HG02642 (cell line): Measurements from ENCODE around the gene DNAAF5.
"Not testable (repeated sequence)": the region's sequence is repeated elsewhere in the genome, so short reads cannot be mapped to it uniquely, and the experiment has no call there.

Experiments
- ATAC-seq: cut with Tn5 transposase; IDR thresholded peaks from one replicate; pipeline ENCODE4 v1.9.1; 2021; ENCODE audit warnings: mild to moderate bottlenecking; ENCODE audit not compliant: unreplicated experiment, poor library complexity

The DNAAF5 gene

DNA sequence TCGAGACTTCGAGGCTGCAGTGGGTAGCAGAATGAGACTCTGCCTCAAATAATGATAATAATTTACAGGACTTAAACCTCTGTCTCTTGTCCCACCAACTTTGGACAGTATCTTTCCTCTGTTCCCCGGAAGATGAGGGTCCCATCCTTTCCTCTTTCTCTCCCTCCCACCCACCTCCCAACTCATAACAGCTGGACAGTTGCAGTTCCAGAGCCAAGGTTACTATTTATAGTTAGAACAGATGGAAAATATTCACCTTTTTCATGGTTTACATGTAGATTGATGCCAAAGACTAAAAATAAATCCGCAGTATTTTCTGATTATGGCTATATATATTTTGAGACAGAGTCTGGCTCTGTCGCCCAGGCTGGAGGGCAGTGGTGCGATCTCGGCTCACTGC, 74.2 kb downstream of the DNAAF5 start:
- no peak for ATAC-seq

DNA sequence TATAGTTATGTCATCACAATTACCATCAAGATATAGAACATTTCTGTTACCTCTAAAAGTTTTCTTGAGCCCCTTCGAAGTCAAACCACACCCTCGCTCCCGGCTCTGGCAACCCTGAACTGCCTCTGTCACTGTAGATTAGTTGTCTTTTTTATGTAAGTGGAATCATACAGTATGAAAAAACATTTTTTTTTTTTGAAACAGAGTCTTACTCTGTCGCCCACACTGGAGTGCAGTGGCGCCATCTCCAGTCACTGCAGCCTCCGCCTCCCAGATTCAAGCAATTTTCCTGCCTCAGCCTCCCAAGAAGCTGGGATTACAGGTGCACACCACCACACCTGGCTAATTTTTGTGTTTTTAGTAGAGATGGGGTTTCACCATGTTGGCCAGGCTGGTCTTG, 74.9 kb downstream of the DNAAF5 start:
- not testable (repeated sequence) for ATAC-seq

GRCh38 chr7:801940-802381, 75.5 kb downstream of the DNAAF5 start:
- ATAC-seq = no peak

DNA sequence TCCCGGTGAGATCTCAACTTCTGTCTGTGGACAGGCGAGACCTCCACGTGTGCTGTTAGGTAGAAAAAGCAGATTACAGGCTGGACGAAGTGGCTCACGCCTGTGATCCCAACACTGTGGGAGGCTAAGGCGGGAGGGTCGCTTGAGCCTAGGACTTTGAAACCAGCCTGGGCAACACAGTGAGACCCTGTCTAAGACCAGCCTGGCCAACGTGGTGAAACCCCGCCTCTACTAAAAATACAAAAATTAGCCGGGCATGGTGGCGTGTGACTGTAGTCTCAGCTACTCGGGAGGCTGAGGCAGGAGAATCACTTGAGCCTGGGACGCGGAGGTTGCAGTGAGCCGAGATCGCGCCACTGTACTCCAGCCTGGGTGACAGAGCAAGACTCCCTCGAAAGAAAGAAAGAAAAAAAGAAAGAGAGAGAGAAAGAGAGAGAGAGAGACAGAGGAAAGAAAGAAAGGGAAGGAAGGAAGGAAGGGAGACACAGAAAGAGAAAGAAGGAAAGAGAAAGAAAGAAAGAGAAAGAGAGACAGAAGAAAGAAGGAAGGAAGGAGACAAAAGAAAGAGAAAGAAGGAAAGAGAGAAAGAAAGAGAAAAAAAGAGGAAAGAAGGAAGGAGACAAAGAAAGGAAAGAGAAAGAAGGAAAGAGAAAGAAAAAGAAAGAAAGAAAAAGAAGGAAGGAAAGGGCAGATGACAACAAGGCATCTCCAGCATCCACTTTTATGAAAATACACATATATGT, 76.2 kb downstream of the DNAAF5 start:
- ATAC-seq = no peak

DNA sequence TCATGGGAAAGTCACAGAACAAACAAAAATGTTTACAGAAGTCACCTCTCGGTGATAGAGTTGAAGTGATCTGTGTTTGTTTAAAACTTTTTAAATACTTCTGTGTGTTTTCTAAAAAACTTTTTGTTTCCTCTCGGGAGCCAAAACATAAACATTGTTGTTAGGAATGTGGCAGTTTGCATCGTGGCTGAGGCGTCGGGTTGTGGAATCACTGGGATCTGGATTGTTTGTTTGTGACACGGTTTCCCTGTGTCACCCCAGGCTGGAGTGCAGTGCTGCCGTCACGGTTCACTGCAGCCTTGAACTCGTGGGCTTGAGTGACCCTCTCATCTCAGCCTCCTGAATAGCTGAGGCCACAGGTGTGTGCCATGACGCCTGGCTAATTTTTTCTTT, 76.7 kb downstream of the DNAAF5 start:
- ATAC-seq = no peak

DNA sequence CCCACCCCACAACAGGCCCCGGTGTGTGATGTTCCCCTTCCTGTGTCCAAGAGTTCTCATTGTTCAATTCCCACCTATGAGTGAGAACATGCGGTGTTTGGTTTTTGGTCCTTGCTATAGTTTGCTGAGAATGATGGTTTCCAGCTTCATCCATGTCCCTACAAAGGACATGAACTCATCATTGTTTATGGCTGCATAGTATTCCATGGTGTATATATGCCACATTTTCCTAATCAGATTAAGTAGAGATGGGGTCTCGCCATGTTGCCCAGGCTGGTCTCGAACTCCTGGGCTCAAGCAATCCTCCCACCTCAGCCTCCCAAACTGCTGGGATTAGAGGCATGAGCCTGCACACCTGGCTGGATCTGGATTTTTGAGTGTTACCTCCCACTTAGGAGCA, 77.3 kb downstream of the DNAAF5 start:
- ATAC-seq = not testable (repeated sequence)

- ATAC-seq = no peak
These were observed 78.8 kb downstream of the DNAAF5 start for GRCh38 chr7:805261-805660.

GRCh38 chr7:815284-816216, 89.1 kb downstream of the DNAAF5 start:
- ATAC-seq = no peak

- ATAC-seq = peak; percentile 95
These were observed 89.8 kb downstream of the DNAAF5 start for GRCh38 chr7:816300-816750.

DNA sequence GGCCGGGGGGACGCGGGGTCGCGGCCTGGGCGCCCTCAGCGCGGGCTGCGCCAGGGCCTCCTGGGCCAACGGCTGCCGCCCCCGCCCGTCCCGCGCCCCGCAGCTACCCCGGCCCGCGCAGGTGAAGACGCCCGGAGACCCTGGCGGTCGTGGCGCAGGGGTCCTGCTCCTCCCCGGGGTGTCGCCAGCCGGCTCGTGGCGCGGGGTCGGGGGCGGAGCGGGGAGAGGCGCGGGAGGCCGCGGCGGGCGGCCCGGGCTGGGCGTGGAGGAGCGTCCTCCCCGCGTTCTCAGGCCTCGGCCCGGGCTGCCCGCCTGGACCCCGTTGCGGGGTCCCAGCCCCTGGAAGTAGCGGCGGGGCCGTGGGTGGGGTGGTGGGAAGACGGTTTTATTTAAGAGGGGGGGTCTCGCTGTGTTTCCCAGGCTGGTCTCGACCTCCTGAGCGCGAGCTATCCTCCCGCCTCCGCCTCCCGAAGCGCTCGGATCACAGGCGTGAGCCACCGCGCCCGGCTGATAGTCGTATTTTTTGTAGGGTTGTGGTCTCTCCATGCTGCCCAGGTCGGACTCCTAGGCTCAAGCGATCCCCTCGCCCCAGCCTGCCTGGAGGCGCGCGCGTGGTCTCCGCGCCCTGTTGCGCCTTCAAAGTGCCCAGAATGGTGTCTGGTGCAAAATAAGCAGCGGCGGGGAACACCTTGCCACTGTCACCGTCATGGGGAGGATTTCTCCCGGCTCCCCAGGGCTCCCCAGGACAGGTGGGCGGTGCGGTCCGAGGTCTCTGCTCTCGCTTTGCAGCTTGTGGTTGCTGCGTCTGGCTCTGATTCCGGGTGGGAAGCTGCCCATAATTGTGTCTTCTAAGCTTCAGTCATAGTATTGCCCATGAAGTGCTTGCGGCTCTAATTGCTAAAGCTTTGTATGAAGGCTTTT, 90.5 kb downstream of the DNAAF5 start:
- peak; percentile 17 for ATAC-seq

DNA sequence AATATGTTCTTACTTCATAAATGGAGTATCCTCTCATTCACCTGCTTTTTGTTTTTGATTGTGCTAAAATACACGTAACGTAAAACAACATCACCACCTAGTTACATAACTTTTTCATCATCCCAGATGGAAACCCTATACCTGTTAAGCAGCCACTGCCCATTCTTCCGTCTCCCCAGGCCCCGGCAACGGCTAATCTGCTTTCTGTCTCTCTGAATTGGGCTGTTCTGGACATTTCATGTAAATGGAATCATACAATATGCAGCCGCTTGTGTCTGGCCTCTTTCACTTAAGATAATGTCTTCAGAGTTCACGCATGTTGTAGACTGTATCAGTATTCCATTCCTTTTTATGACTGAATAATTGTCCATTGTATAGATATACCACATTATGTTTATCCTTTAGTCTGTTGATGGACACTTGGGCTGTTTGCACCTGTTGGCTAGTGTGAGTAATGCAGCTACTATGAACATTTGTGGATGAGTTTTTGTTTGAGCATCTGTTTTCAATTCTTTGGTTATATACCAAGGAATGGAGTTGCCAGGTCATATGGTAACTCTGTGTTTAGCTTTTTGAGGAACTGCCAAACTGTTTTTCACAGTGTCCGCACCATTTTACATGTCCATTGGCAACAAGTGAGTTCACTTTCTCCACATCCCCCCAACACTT, 91.7 kb downstream of the DNAAF5 start:
- no peak for ATAC-seq

DNA sequence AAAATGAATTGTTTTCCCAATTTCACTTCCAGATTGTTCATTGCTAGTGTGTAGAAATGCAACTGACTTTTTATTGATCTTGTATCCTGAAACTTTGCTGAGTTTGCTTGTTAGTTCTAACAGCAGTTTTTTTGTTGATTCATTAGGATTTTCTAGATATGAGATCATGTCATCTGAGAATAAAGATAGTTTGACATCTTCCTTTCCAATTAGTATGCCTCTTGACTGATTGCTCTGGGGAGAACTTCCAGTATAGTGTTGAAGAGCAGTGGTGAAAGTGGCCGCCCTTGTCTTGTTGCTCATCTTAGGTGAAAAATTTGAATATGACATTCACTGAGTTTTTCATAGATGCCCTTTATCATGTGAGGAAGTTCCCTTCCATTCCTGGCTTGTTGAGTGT, 93.8 kb downstream of the DNAAF5 start:
- ATAC-seq = no peak

DNA sequence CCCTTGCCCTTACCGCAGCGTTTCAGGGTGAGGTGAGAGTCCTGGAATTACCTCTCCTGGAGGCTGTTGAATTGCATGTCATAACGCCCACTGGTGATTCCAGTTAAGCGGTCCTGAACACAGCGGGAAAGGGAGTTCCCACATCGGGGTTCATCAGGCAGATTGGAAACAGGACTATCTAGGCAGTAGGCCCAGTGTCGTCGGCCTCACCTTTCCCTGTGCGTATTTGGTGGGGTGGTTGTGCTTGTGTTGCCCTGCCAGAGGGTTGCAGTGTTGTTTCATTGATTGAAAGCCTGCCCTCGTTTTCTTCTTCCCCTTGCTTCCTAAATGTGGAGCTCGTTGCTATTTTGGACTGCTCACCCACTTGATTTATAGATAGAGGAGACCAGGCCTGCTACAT, 95.2 kb downstream of the DNAAF5 start:
- no peak for ATAC-seq

DNA sequence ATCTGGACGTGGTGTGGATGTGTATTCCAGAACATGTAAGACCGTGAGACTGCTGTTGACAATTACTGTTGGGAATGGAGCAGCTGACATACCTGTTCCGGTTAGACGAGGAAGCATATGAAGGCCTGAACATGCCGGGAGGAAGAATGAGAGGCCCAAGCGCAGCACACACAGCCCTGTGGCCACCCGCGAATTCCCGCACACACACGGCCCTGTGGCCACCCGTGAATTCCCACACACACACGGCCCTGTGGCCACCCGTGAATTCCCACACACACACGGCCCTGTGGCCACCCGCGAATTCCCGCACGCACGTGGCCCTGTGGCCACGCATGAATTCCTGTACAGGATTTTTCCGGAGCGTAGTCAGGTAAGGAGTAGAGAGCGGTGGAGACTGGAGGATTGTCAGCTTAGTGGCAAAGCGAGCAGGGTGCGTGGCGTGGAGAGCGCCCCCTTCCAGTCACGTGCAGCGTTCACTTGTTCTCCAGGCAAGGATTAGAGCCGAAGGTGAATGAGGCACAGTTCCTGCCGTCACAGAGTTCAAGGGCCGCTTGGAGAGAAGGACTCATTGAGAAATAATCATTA, 96.3 kb downstream of the DNAAF5 start:
- no peak for ATAC-seq

DNA sequence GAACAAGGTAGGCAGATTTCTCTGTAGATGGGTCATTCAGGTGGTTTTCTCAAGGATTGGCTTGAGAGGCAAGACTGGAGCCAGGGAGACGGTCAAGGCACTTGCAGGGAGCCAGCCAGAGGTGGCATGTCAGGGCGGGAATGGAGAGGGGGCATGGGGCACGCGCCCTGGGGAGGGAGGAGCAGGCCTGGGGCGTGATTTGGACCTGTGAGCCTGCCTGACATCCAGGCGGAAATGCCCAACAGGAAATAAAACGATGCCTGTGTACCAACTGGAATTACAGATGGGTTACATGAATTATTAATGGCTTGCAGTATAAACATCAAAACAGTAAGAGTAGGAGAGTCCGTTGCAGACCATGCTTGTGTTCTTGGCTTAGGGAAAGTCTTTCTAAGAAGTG, 97.2 kb downstream of the DNAAF5 start:
- ATAC-seq = no peak

DNA sequence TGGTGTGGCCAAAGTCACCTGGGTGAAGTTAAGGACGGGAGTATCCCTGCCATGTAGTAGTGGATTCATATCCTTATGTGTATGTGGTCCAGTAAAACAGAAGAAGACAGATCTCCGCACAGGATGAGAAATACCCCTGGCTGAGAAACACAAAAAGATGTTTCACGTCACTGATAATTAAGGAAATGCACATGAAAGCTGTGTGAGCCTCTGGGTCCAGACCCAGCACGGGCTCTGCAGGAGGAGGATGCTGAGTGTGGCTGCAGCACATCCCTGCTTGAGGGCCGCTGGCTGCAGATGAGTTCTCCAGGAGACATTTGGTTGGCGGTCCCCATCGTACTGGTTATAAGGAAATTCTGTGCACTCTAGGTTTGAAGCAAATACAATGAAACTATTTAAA, 97.6 kb downstream of the DNAAF5 start:
- ATAC-seq = no peak

- ATAC-seq = no peak
These were observed 98.2 kb downstream of the DNAAF5 start for GRCh38 chr7:824664-825063.

DNA sequence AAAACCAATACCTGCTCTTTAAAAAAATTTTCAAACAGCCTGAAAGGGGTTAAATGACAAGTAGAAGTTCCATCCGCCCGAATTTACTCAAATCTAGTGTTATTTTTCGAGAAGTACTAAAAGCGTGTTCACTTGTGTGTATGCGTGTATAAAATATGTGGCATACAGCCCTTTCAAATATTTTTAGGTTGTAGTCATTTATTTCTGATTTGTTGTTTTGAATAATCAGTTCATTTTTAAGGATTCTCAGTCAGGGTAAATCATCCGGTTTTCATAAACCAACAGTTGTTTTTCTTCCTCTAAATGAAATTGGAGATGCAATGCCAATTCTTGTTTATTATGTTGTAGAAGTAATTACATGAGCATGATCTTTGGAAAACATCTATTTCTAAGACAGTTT, 98.9 kb downstream of the DNAAF5 start:
- ATAC-seq = no peak

GRCh38 chr7:826230-826917, 99.9 kb downstream of the DNAAF5 start:
- ATAC-seq = no peak
